Prostate gland (tissue), 2 donors: Measurements from ENCODE around the gene GLRX5. TPM values are rescaled to one million over a fixed set of nuclear protein-coding genes. Genes with fewer than 3 reads are reported as not detected.

ENCODE experiments used
- DNase-seq: peaks from one replicate; pipeline ENCODE4 v3.0.0-alpha.2; 2019; ENCODE audit warnings: low spot score
- H3K27ac ChIP-seq, 2 donors: fragments of 200-600 bp; sonication (generic); 2 replicates each; pipeline ENCODE4 v1.5.1; 2017 to 2019
- H3K27me3 ChIP-seq: fragments of 200-600 bp; sonication (generic); replicated peaks from 2 replicates; pipeline ENCODE4 v1.5.1; 2019; ENCODE audit not compliant: insufficient read depth
- H3K36me3 ChIP-seq, 2 donors: fragments of 200-600 bp; sonication (generic); 1 replicate in 1 of 2; 2 replicates in 1 of 2; pipeline versions ENCODE4 v1.5.1 to v1.8.1; 2017 to 2019
- H3K4me1 ChIP-seq: fragments of 200-600 bp; sonication (generic); replicated peaks from 2 replicates; pipeline ENCODE4 v1.5.1; 2019
- H3K4me3 ChIP-seq, 2 donors: fragments of 200-600 bp; sonication (generic); 2 replicates each; pipeline ENCODE4 v1.5.1; 2017 to 2019
- H3K9me3 ChIP-seq: fragments of 200-600 bp; sonication (generic); 2 replicates; pipeline ENCODE4 v1.5.1; 2017
- CTCF ChIP-seq, 4 experiments: fragments of 200-600 bp in 2 of 4; fragments of 450-650 bp in 2 of 4; sonication (generic) in 2 of 4; IDR thresholded peaks; 1 replicate in 3 of 4; 2 replicates in 1 of 4; pipeline ENCODE4 v1.5.1; 2016 to 2019; ENCODE audit warnings: antibody characterized with exemption in 4 of 4, mild to moderate bottlenecking in 2 of 4, moderate library complexity in 2 of 4
- POLR2A ChIP-seq: fragments of 450-650 bp; IDR thresholded peaks from one replicate; pipeline ENCODE4 v1.6.1; 2016; ENCODE audit warnings: antibody characterized with exemption, mild to moderate bottlenecking
- POLR2AphosphoS5 ChIP-seq: sonication (generic); formaldehyde crosslinking; IDR thresholded peaks from one replicate; pipeline ENCODE4 v1.6.1; 2017; ENCODE audit warnings: antibody characterized with exemption
- WGBS: methylation state at CpG from one replicate; pipeline ENCODE4 v1.1.5; 2018; 5-methylcytosine and 5-hydroxymethylcytosine counted together
- intact Hi-C: fragments of 100-400 bp; cut with DNase I; formaldehyde crosslinking; loops from one replicate; pipeline ENCODE4 v1.14.2; 2022
- total RNA-seq, 2 donors: library from RNA; depleted of rRNA; stranded (reverse); fragments of >200 nt; gene quantifications; one replicate each; pipeline ENCODE4 v1.1.0, GENCODE V29; 2016

The GLRX5 gene
- total RNA-seq, 2 donors from 2014 or later, result 56.2 to 93.0 TPM

GRCh38 chr14:95520346-95520745 is 14.5 kb upstream of the GLRX5 start:
- no peak overlapping the region for H3K4me3 ChIP-seq
- TF ChIP-seq POLR2A (no peak), CTCF (IDR thresholded peaks at IDR 0.05) (no peak), POLR2AphosphoS5 (no peak)
- no peak for DNase-seq
- H3K4me1 ChIP-seq, result peaks cover 11% of the 10 kb centered on the region
- H3K27me3 ChIP-seq, result no peaks in the 10 kb centered on the region
- intact Hi-C loops, result no loop called here
- no peak overlapping the region for H3K27ac ChIP-seq
- H3K36me3 ChIP-seq, result no peaks in the 10 kb centered on the region
- H3K9me3 ChIP-seq, result no peaks in the 10 kb centered on the region
- 68% methylated on average over 3 of the region's 3 CpGs for WGBS

- Histone ChIP-seq H3K27me3 (no peaks in the 10 kb centered on the region), H3K36me3 (no peaks in the 10 kb centered on the region), H3K27ac (no peak overlapping the region), H3K4me1 (peaks cover 7% of the 10 kb centered on the region), H3K4me3 (no peak overlapping the region), H3K9me3 (no peaks in the 10 kb centered on the region)
- intact Hi-C loops, result no loop called here
- no peak for DNase-seq
- WGBS, result 85% methylated on average over 4 of the region's 4 CpGs
- TF ChIP-seq POLR2AphosphoS5 (no peak), POLR2A (no peak), CTCF (IDR thresholded peaks at IDR 0.05) (no peak)
Measured at GRCh38 chr14:95521001-95521400, 13.8 kb upstream of the GLRX5 start.

GRCh38 chr14:95522116-95522515 is 12.7 kb upstream of the GLRX5 start:
- H3K36me3 ChIP-seq, result no peaks in the 10 kb centered on the region
- TF ChIP-seq POLR2AphosphoS5 (no peak), POLR2A (no peak), CTCF (IDR thresholded peaks at IDR 0.05) (no peak)
- no peak overlapping the region for H3K27ac ChIP-seq
- H3K4me1 ChIP-seq, result peaks cover 7% of the 10 kb centered on the region
- H3K27me3 ChIP-seq, result no peaks in the 10 kb centered on the region
- H3K9me3 ChIP-seq, result no peaks in the 10 kb centered on the region
- no peak overlapping the region for H3K4me3 ChIP-seq
- 94% methylated on average over 11 of the region's 11 CpGs for WGBS
- DNase-seq, result no peak
- intact Hi-C loops, result no loop called here

- Histone ChIP-seq H3K9me3 (no peaks in the 10 kb centered on the region), H3K4me3 (no peak overlapping the region), H3K27ac (no peak overlapping the region), H3K4me1 (peaks cover 7% of the 10 kb centered on the region), H3K27me3 (no peaks in the 10 kb centered on the region), H3K36me3 (no peaks in the 10 kb centered on the region)
- WGBS, result 84% methylated on average over 4 of the region's 4 CpGs
- no peak for TF ChIP-seq POLR2AphosphoS5
- TF ChIP-seq POLR2A, result no peak
- no peak for TF ChIP-seq CTCF (IDR thresholded peaks at IDR 0.05)
- DNase-seq, result no peak
- intact Hi-C loops, result no loop called here
Measured at GRCh38 chr14:95522556-95522955, 12.3 kb upstream of the GLRX5 start.

GRCh38 chr14:95523051-95523814 is 11.6 kb upstream of the GLRX5 start:
- Histone ChIP-seq H3K27ac (peak overlapping the region in 1 of 2 donors; percentile 9), H3K4me1 (peaks cover 7% of the 10 kb centered on the region), H3K36me3 (no peaks in the 10 kb centered on the region), H3K4me3 (no peak overlapping the region), H3K9me3 (no peaks in the 10 kb centered on the region), H3K27me3 (no peaks in the 10 kb centered on the region)
- TF ChIP-seq CTCF (IDR thresholded peaks at IDR 0.05) (no peak), POLR2AphosphoS5 (no peak), POLR2A (no peak)
- WGBS, result 65% methylated on average over 12 of the region's 12 CpGs
- intact Hi-C loops, result no loop called here
- no peak for DNase-seq
